NOMO-1 treated with dmso at 0.1 percent for 144 hours (cell line): Measurements from ENCODE around the gene SOX11.

ENCODE experiments used
- DNase-seq: peaks from one replicate; lab custom pipeline; 2025; ENCODE audit not compliant: unreplicated experiment; lab: John Stamatoyannopoulos, UW

The SOX11 gene

DNA sequence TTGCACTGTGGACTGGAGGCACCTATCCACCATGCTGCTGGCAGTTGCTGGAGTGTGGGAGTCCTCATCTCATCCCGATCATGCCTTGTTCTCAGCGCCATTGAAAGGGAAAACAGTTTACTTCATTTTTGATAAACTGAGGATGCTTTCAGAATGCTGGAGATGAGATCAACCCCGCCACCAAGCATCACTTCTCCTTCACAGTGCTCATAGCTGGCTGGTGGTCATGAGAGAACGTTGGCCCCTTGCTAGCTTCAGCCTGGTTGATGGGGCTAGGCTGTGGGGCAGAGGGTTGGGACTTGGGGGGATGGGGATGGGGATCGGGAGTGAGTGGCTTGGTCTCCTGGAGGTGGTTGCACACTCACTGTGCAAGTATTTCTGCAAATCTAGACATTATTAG is 30.1 kb downstream of the SOX11 start:
- no peak for DNase-seq

DNA sequence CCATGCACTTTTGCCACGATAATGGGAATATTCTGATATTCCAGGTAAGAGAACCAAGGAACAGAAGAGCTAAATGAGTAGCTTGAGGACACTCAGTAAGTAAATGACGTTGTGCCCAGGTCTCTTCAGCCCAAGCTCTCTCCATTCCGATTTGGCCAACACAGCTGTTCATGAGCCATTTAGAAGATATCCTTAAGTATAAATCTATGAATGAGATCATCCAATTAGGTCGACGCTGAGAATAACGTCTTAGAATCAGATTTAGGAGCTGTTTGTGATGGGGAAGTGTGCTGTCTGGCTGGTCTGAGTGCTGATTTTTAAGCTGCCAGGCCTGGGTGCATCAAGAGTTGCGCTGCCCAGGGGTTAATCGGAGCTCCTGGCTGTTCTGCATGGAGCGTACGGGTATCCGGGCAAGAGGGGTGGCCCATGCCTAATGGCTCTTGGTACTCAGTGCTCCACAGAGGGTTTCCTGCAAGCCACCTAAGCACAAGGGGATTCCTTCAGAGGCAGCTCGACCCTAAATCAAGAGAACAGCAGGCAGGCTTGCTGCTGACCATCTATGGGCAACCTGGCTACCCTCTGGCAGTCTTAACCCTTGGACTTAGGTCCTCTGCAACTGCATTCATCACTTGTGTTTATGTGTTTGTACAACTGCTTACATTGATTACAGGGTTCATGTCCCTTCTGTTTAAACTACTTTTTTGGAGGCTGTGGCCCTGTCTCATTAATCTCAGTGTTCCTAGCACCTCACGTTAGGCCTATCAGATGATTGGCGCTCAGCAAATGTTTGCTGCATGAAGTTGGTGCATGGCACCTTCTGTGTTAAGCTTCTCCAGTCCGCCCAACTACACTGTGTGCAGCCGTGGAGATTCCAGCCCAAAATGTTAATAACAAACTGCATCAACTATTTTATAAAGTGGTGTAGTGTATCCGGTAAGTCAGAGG is 31.9 kb downstream of the SOX11 start:
- DNase-seq = no peak

- no peak for DNase-seq
These were observed 32.9 kb downstream of the SOX11 start for GRCh38 chr2:5725072-5725471.

DNA sequence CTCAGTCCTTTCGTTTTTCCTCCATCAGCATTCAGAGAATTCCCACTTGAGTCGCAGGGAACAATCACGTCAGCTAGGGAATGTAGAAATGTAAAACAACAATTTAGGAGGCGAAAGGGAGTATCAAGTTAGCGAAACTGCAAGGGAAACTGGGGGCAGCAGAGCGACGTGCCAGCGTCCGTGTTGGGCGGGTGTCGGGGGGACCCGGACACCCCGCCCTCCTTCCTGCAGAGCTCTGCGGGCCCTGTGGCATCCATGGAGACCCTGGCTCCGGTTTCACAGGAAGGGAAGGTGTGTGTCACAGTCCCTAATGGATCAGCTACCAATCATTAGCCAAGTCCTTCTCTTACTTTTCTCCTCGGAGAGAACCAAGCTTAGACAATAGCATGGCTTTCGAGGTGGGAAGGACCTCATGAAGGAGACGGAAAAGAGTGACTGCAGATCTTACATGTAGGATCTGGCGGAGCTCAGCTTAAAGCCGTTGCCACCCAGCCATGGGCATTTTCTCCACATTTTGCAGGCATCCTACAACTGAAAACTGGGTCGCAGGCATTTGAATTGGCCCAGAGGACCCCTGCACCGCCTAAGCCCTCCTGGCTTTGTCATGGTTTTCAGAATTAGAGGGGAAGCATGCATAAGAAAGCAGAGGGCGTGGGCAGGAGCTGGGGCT is 33.7 kb downstream of the SOX11 start:
- DNase-seq = no peak

DNA sequence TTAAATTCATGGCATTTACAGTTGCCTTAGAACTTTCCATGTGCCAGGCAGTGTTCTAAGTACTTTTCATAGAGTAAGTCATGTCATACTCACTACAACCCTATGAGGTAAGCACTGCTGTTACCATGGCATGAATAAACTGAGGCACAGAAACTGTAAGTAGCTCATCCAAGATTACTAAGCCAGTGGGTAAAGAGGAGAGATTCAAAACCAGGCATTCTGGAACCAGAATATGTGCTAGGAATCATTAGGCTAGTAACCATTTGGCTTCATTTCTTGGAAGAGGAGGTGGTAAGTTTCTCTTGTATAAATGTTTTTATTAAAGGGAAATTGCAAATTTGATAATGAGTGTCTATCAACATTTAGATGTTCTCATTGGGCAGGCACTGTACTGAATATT is 35.1 kb downstream of the SOX11 start:
- no peak for DNase-seq

- no peak for DNase-seq
These were observed 37.2 kb downstream of the SOX11 start for GRCh38 chr2:5729416-5729815.

- DNase-seq = no peak
These were observed 38.2 kb downstream of the SOX11 start for GRCh38 chr2:5730386-5730785.

- DNase-seq = no peak
These were observed 42.8 kb downstream of the SOX11 start for GRCh38 chr2:5734859-5735520.

DNA sequence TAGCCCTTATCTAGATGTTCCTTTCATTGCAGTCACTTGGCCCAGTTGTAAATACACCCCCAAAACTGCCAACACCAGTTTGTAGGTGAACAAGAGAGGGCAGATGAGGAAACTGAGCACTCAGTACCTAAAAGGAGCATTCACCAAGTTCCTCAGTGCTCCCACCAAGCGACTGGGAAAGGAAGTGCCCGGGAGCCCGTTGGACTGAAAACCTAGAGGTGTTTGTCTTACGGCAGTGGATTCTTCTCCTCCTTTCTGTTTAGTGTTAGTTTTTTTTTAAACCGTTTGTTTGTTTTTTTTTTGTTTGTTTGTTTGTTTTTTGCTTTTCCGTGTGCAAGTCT is 43.3 kb downstream of the SOX11 start:
- no peak for DNase-seq

- no peak for DNase-seq
These were observed 43.9 kb downstream of the SOX11 start for GRCh38 chr2:5736050-5736449.

DNA sequence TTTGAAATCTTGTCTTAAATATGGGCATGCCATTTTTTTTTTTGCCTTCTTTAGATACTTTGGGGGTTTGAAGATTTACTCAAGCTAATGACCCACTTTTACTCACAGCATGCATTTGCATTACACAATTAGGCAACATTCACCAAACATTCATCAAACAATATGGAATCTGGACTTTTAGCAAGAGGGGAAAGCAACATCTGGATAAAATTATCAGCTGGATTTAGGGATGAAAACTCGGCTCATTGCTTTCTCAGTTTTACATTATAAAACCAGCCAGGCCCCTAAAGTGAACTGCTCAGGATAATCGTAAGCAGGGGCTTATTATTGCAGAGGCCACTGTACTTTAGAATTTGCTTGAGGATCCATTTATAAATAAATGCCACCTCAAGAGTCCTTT is 44.7 kb downstream of the SOX11 start:
- no peak for DNase-seq

GRCh38 chr2:5740053-5740452 is 47.9 kb downstream of the SOX11 start:
- DNase-seq = no peak

DNA sequence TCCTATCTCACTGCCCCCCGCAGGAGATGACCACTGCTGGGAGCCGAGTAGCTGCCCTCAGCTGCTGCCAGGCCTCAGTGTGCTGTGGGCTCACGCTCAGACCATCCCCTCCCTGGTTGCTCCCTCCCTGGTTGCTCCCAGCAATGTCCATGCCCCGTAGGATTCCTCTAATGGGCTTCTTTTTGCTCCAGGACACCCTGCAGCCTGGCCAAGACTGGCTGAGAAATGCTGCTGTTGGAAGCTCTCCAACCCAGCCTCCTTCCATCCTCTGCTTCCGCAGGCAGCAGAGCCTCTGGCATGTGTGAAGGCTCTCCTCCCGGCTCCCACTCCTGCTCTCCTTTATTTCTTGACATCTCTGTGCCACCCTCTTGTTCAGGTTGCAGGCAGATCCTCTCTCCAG is 48.6 kb downstream of the SOX11 start:
- DNase-seq = no peak

DNA sequence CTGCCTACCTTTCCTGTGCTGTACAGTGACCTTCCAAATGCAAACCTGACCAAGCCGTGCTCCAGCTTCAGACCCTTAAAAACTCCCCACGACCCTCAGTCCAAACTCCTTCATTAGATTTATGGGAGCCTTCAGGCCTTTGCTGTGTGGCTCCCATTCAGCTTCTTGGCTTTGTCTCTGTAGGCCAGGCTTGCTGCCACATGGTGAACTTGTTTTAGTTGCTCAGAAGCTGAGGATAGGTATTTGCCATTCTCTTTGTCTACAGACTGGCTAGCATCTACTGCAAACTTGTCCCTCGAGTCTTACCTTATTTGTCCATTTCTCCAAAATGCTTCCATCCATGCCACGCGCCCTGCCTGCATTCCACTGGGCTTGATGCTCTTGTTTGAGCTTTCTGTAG is 49.1 kb downstream of the SOX11 start:
- no peak for DNase-seq

DNA sequence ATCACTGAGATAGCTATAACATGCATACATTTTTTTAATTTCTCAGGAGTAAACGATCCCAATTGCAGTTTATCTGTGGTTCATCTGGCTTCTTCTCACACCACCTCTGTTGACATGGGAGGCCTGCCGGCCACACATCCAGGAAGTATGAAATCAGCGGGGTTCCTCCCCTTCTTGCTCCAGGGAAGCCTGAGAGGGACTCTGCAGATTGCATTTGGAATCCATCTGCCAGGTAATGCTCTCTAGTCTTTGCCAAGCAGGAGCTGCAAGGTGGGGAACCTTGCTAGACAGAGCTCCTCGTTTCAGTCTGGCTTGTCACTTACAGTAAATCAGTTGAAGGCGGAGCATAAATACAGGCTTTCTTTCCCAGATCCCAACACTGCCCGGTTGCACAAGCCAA is 49.9 kb downstream of the SOX11 start:
- DNase-seq = no peak

- DNase-seq = no peak
These were observed 56.2 kb downstream of the SOX11 start for GRCh38 chr2:5748391-5748790.

GRCh38 chr2:5748946-5749345 is 56.8 kb downstream of the SOX11 start:
- no peak for DNase-seq

DNA sequence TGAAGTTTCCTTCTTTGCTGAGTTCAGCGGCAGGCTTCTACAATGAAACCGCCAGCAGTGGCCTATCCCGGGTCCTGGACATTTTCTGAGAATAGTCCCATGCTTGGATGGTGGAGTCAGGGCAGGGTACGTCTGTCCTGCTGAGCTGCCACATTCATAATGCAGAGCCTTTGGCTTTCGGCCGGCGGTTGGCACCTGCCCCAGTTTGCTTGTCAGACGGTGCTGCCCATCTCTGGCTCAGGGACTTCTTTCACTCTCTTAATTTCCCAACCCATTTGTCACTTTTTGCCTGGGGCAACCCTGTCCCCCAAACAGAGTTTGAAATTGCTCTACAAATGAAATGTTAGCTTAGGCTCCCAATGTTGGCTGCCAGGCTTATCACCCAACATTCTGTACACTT is 57.2 kb downstream of the SOX11 start:
- no peak for DNase-seq
